Stimulated activated naive CD4-positive, alpha-beta T cell (primary cell): ENCODE data around the gene KRT72.

Experiments
- DNase-seq, 6 experiments: peaks; one replicate each; lab custom pipeline; 2025; lab: John Stamatoyannopoulos, UW

The KRT72 gene

DNA sequence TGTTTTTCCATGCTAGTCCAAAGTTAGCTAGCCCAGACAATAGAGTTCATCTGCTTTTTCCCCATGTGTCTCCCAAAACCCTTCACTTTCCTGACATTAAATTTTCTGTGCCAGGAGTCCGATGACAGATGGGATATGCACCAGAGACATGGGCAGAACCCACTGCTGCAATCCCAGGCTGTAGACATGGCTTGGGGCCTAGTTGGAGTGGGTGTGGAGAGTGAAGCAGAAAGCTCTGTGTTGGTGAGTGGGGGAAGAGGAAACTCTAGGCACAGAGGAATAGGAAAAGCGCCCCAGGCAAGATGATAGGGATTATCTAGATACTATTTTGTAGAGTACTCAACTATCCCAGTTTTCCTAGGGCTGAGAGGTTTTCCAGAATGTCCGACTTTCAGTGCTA lies 22.8 kb downstream of the KRT72 start:
- DNase-seq: no peak

DNA sequence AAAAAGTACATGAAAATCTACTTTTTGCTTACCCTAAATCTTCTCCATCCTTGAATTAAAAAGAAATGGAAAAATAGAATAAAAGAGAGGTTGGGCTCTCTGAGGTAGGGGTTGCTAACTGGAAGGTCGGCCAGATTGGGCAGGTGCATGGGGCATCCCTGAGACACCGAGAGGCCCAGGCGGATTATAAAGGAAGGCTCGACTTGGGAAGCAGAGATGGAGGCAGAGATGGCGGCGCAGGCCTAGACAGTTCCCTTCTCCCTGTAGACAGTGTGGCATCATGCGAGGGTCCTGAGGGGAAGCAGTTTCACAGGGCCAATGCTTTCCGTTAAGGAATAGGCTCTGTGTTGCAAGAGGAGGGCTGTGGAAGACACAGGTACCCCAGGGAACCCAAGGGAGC lies 23.9 kb downstream of the KRT72 start:
- DNase-seq: no peak

DNA sequence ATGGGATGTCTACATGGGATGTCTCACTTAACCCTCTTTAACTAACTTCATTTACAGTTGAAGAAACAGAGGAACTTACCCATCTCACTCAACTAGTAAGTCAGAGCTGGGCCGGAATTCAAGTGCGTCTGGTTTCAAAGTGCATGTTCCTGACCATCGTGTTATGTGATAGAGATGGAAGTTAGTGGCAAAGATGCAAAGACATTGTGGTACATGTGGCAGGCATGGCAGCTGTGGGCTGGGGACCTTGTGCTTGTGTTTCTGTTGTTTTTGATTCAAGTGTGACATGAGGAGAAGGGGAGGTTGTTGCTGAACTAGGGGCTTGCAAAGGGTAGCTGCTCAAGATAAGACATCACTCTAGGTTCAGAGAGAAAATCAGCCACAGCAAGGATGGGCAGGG lies 25.3 kb downstream of the KRT72 start:
- no peak for DNase-seq

DNA sequence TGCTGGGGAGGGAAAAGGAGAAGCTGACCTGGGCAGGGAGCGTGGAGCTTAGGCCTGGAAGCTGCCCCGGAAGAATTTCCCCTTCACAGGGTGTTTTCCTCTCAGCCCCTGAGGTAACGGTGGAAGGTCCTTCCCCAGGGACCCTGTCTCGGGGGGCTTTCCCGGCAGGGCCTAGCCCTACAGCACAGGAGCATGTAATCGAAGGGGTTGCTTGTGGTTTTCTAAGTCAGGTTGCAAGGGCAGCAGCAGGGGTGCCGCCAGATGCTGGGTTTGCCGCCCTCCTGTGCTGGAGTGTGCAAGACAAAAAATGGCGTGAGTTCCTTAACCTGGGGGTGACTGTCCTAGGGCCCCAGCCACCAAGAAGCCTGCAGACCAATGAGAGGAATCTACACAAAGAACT lies 26.0 kb downstream of the KRT72 start:
- no peak for DNase-seq

DNA sequence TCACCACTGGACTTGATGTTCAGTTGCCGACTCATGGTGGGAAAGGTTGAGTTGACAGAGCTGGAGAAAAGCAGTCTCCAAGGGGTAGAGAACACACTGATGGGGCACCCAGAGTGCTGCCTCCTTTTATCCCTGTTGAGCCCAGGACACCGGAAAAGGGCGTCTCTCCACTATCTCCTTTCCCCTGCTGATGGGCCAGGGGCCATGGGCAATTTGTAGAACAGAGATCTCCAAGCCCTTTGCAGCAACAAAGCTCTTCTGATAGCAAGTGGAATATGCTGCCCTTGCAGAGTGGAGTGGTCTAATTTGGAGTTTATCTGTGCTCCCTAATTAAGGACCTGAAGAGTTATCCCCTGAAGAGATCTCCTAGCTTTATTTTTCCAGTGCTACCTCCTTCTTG lies 27.5 kb downstream of the KRT72 start, which contains the start of gene KRT74:
Gene KRT74 (minus strand): TSS at position 101 of the 400 bp plus-strand sequence. CDS start 66 bp downstream, at position 35.
- DNase-seq: no peak

DNA sequence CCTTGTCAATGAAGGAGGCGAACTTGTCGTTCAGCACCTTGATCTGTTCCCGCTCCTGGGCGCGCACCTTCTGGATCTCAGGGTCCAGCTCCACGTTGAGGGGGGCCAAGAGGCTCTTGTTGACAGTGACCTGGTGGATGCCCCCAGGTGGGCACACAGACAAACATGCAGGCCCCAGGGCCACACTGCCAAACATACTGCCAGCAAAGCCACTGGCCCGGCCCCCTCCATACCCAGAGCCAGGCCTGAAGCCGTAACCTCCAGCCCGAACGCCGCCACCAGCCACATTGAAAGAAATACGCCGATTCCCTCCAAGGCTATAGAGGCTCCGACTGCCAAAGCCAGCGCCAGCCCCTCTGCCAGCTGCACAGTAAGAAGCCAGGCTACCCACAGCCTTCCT lies 28.0 kb downstream of the KRT72 start:
- DNase-seq: no peak

DNA sequence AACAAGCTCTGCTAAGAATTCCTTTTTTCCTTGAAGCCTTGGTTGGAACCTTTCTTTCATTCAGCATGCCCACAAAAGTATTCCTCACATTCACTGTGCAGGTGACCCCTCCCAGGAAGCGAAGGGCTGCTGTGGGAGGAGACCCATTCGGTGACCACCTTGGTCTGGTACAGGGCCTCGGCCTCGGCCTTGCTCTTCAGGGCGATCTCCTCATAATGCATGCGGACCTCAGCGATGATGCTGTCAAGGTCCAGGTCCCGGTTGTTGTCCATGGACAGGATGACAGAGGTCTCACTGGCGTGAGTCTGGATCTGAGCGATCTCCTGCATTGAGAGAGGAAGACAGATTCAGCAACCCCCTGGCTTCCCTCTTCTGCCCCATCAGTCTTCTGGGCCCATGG lies 30.8 kb downstream of the KRT72 start:
- DNase-seq: no peak

DNA sequence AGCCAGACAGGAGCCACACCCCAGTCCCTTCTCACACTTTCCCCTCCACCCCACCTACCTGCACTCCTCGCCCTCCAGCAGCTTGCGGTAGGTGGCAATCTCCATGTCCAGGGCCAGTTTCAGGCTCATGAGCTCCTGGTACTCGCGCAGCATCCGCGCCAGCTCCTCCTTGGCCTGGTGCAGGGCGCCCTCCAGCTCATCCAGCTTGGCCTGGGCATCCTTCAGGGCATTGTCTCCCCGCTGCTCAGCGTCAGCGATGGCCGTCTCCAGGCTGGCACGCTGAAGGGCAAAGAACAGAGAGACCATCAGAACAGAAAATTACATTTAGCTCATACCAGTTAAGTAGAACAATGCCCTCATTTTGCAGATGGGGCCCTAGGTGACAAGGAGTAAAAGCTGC lies 33.2 kb downstream of the KRT72 start:
- DNase-seq: no peak

DNA sequence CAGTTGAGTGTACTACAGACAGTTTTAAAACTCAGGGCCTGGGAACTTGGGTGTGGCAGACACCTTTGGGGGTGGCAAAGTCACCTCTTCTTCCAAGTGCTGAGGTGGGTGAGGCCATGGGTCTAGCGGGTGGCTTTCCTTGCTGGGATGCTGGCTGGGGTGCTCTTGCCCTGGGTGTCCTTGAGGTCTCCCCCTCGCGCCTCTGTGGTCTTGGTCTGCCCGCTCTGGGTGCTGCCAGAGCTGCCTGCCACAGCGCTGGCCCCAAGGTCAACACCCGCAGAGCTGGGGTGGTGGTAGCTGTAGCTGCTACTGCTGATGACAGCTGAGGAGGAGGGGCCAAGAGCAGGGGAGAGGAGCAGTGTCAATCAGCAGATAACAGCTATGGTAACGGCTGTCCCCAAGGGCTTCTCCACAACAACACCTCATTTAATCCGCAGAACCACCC lies 34.4 kb downstream of the KRT72 start:
- no peak for DNase-seq

DNA sequence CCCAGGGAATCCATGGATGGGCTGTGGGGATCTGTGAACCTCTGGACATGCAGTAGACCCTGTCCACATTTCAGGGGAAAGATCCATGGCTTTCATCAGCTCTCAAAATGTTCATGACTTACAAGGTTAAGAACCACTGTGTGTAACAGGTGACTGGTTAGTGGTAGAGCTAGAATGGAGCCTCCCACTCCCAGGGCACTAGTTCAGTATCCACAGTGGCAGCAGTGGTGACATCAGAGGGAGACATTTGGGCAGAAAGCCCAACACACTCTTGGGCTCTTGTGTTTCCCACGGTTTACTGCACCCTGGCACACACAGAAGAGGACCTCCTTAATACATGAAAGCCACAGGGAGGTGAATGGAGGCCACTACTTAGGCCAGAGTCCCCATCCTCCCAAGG lies 36.7 kb downstream of the KRT72 start:
- no peak for DNase-seq

DNA sequence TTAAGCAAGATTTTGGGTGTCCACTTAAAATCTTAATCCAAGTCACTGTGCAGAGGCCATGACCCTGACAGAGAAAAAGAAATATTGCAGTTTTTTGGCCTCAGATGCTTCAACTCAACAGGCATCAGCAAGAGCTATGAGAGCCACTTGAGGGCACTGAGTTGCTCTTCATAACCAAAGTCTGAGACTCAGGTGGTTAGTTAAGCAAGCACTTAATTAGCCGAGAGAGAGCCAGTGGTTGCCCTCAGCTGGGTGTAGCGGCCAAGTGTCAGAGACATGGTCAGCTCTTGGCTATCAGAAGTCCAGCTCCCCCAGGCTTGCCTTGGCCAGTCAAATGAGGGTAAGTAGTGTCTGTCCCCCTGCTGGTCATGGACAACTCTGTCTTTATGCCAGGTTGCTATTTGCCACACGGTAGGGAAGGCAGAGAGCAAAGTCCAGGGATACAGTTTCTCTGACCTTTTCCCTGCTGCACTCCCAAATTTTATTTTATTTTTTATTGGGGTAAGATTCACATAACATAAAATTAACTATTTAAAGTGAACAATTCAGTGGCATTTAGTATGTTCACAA lies 39.3 kb downstream of the KRT72 start:
- DNase-seq: no peak

DNA sequence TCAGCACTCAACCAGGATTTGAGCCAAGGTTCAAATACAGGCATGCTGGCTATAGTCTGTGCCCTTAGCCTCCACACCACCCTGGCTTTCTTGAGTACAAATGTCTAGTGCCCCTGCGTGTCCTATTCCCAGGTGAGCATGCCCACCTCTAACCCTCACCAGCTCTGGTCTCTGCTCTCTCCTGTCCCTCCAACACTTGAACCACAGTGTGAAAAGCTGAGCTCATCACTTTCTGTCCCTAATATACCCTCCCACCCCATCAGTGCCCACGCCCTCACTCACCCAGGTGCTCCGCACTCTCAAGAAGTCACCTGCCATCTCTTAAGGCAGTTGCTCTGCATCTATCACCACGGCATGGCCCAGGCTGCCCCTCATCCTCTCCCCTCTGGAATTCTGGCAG lies 41.3 kb downstream of the KRT72 start:
- no peak for DNase-seq

DNA sequence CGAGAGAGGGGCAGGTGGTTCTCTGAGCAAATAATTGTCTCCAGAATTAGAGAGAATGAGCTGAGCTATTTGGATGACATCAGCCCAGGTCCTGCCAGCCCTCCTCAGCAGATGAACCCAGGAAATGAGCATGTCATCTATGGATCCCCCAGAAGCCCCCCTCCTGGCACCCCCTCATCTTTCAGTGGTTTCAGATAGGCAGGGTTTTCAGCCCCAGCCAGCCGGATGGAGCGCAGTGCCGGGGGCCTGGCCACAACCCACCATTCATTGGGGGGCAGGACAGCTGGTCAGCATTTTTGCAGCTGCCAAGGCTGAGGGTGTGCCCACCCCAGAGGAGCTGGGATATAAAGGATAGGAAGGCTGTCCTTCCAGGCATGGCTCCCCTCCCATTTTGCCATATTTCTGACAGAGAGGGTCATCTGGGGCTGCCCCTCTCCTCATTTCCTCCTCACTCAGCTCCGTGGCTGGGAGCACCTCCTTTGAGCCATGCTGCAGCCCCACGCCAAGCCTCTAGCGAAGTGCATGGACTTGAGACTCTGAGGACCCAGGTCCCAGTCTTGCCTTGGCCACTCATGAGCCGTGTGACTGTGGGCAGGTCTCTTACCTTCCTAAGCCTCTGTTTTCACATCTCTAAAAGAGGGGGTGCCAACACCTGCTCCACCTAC lies 42.4 kb downstream of the KRT72 start:
- DNase-seq: no peak

DNA sequence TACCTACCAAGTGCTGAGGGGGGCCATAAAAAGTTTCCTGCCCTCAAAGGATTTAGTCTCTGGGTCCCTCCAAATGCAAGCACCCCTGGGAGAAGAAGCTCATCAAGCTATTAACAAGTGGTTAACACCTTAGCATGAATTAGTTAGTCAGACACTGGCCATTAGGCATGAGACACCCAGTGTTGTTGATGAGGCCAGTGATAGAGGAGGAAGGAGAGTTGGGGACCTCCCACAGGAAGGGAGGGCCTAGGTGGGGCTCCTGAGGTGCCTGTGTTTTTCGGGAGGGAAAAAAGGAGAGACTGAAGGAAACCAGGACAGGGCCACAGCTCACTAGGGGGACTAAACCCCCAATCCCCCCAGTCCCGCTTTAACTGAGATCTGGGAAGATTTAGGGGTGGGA lies 43.8 kb downstream of the KRT72 start:
- no peak for DNase-seq

DNA sequence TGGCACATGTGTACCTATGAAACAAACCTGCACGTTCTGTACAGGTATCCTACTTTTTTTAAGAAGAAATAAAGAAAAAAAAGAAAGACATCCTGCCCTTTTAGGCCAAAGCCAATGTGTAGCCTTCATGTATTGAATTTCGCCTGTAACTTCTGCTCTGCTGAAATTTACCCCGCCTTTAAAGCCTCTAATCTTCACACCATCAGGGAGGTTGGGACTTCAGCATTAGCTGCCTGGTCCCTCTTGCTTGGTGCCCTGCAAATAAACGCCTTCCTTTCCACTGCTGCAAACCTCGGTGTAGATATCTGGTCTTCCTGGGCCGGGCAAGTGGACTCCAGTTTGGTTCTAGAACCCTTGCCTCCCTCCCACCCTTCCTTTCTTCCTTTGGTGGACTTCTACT lies 45.7 kb downstream of the KRT72 start:
- DNase-seq: no peak

DNA sequence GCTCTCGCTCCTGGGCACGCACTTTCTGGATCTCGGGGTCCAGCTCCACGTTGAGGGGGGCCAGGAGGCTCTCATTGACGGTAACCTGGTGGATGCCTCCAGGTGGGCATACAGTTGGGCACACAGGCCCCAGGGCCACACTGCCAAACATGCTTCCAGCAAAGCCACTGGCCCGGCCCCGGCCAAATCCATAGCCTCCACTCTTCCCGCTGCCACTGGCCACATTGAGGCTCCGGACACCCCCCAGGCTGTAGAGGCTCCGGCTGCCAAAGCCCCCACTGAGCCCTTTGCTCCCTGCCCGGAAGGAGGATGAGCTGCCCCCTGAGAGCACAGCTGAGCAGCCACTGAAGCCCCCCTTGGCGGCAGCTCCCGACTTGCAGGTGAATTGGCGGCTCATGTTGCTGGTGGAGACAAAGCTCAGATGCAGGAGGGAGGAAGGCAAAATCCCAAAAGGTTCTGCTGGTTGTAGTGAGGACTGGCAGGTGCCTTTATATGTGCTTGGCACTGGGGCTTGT lies 48.5 kb downstream of the KRT72 start, which contains the start of gene KRT71:
Gene KRT71 (minus strand): TSS at position 465 of the 515 bp plus-strand sequence. CDS start 68 bp downstream, at position 397.
- no peak for DNase-seq

DNA sequence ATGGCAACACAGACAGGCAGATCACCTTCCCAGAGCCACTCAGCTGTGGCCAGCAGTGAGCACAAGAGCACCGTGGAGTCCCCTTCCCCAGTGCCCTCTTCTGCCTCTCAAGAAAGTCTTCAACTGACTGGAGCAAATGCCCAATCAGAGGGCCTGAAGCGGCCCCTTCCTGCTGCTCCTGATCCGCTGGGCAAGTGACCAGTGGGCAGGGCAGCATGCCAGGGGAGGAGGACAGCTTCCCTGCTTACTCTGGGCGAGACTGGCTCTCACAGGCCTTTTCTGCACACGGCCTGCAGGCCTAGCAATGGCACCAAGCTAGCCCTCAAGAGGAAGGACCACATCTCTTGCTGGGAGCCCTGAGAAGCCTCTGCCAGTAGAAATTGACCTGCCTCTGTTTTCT lies 49.2 kb downstream of the KRT72 start:
- DNase-seq: no peak

DNA sequence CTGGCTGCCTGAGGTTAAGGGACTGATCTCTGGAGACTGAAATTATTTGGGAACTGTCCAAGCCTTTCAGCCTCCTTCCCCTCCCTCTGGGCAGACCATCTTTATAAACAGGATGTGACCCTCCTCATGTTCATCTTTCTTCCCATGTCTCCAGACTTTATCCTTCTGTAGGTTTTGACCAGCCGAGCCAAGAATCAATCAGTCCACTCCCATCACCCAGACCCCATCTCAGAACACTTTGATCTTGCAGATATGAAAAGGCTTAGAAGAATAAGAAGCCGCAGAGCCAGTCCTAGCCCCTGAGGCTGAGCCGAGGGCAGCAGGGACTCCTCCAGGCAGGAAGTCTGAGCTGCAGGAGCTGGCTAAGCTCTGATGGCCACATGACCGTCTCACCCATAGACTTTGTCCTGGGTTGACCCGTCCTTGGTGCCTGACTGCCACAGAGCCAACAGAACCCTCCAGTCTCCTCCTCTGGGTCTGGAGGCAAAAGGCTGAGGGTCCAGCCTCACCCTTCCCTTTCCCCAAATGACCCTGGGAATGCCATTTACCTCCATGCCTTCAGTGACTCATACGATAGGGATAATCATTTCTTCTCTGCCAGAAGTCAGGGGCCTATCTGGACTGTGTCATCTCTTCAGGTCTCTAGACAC lies 49.9 kb downstream of the KRT72 start:
- DNase-seq: no peak

DNA sequence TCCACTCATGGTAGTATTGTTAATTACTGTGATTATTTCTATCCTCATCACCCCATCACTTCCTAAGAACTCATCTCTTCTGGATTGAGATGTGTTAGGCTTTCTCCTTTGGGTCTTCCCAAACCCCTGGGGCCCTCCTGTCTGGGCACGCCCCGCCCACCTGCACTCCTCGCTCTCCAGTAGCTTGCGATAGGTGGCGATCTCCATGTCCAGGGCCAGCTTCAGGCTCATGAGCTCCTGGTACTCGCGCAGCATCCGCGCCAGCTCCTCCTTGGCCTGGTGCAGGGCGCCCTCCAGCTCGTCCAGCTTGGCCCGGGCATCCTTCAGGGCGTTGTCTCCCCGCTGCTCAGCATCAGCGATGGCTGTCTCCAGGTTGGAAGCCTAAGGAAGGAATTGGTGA lies 55.1 kb downstream of the KRT72 start:
- DNase-seq: no peak

DNA sequence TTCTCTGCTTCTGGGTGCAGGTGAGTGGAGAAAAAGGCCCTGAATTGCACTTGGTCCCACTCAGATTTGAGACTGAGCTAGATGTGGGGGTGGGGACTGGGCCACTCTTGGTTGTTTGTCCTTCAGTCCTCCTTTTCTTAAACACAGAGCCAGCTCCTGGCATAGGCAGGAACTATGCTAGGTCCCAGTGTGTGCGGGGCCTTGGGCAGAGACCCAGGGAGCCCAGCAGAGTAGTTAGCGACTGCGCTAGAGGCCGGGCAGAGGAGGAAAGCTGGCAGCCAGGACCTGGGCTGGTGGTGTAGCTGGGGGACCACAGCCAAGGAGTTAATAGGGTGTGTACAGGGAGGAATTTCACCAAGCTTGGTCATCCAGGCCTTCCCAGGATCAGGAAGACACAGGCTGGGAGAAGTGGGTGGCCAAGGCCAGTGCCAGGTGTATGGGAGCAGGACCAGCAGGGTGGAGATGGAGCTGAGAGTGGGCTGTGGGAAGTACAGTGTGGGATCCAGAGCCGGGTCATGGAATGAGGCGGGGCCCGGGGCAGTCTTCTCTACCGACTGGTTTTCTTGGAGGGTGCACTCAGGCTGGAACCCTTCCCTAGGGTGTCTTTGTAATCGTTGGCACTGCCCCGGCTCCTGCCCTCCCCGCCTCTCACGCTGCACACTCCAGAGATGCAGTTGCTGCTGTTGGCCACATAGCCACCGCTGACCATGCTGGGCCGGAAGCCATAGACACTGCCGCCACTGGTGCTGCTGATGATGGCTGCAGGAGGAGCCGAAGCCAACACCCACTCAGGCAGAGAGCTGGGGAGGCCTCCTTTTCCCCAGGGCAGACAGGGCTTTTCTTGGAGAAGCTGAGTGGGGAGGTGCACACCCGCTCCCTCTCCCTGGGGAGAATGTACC lies 57.0 kb downstream of the KRT72 start:
- DNase-seq: no peak

DNA sequence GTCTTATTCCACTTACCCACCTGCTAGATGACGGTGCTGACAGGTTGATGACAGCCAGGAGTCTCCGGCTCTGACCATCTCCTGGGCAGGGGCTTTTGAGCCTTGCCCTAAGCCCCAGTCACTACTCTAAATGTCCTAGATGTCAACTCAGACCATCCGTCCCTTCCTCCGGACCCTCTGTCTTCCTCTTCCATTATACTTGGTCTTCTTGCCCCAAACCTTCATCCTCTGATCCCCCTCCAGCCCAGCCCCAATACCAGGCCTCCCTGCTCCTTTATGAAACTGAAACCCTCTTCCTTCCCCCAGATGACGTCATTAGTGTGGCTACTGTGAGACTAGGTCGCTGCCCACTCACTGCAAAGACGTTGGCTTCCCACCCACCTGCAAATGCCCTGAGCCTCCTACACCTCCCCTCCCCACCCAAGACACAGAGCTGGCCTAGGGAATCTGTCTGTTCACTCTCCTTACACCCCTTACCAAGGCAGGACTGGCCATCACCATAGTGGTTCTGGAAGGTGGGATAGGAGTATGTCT lies 58.4 kb downstream of the KRT72 start:
- no peak for DNase-seq

DNA sequence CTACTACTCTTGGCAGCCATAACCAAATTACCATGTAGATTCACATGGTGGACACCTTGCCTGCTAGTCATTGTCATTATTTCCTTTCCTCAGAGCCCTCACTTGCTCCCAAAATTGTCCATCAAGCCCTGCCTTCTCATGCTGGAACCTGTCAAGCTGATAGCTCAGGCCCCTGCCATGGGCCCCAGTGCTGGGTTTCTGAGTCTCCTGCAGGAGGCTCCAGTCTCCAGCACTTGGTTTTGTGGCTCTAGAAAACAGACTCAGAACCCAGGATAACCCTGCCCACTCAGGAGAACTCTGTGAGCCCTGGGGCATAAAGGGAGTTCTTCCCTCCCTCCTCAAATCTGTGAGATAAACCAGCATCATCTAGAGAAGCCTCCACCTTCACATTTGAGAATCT lies 59.1 kb downstream of the KRT72 start:
- no peak for DNase-seq
